H1 (cell line): ENCODE data around the gene CKS1B. TPM values are rescaled to one million over a fixed set of nuclear protein-coding genes. Genes with fewer than 3 reads are reported as not detected.

Experiments used
- CTCF ChIA-PET: fragments of 300-600 bp; sonication (Branson Sonifier 250); formaldehyde crosslinking; loops from one replicate; lab custom pipeline; 2021; ENCODE audit not compliant: partially characterized antibody; lab: Charles Lee
- POLR2A ChIA-PET: fragments of 300-600 bp; sonication (Branson Sonifier 250); formaldehyde crosslinking; loops from one replicate; lab custom pipeline; 2021; ENCODE audit warnings: inconsistent platforms; ENCODE audit not compliant: partially characterized antibody; lab: Charles Lee
- DNase-seq, 2 experiments: peaks; one replicate each; pipeline versions ENCODE4 v3.0.0 to v3.0.0-alpha.2; 2010 to 2022; ENCODE audit warnings: low spot score in 2 of 2, low read depth in 1 of 2, mixed read lengths in 1 of 2
- FAIRE-seq: peaks from 2 replicates; lab custom pipeline; 2011; peaks lifted over from hg19 to GRCh38; lab: Jason Lieb, UNC
- H2AFZ ChIP-seq: 2 replicates; pipeline ENCODE4 v1.8.1; 2012; ENCODE audit warnings: low read length, inconsistent platforms
- H2AK5ac ChIP-seq: 2 replicates; pipeline ENCODE4 v1.6.1; 2013; ENCODE audit warnings: low read depth, low read length
- H2BK120ac ChIP-seq: replicated peaks from 2 replicates; pipeline ENCODE3; 2013; ENCODE audit warnings: low read depth, low read length, inconsistent platforms
- H2BK12ac ChIP-seq: 2 replicates; pipeline ENCODE4 v1.6.1; 2013; ENCODE audit warnings: low read depth, low read length
- H2BK15ac ChIP-seq: 2 replicates; pipeline ENCODE4 v1.6.1; 2013; ENCODE audit warnings: low read length
- H2BK20ac ChIP-seq: 2 replicates; pipeline ENCODE4 v1.6.1; 2013; ENCODE audit warnings: low read length
- H2BK5ac ChIP-seq: 2 replicates; pipeline ENCODE4 v1.6.1; 2013; ENCODE audit warnings: low read depth, low read length
- H3K14ac ChIP-seq: 2 replicates; pipeline ENCODE4 v1.6.1; 2013; ENCODE audit warnings: inconsistent platforms; ENCODE audit not compliant: insufficient read length
- H3K18ac ChIP-seq: 2 replicates; pipeline ENCODE4 v1.6.1; 2013; ENCODE audit warnings: low read length; ENCODE audit errors: extremely low read depth
- H3K23ac ChIP-seq: 2 replicates; pipeline ENCODE4 v1.6.1; 2013; ENCODE audit warnings: inconsistent platforms; ENCODE audit not compliant: insufficient read length
- H3K23me2 ChIP-seq: 2 replicates; pipeline ENCODE4 v1.6.1; 2013; ENCODE audit warnings: low read depth, low read length
- H3K27ac ChIP-seq: 2 replicates; pipeline ENCODE4 v1.6.1; 2011; ENCODE audit warnings: low read depth, low read length, inconsistent platforms
- H3K27me3 ChIP-seq, 4 experiments: replicated peaks in 1 of 4; 1 replicate in 1 of 4; 2 replicates in 3 of 4; pipeline versions ENCODE4 v1.6.1 to v1.8.1; 2011 to 2013; ENCODE audit warnings: low read length in 3 of 4, mild to moderate bottlenecking in 3 of 4, inconsistent platforms in 2 of 4, mixed read lengths in 2 of 4, moderate library complexity in 1 of 4; ENCODE audit not compliant: control insufficient read depth in 3 of 4, insufficient read depth in 3 of 4; ENCODE audit errors: extremely low read depth in 1 of 4
- H3K36me3 ChIP-seq, 4 experiments: 2 replicates each; pipeline versions ENCODE4 v1.6.1 to v1.8.1; 2011 to 2013; ENCODE audit warnings: mild to moderate bottlenecking in 4 of 4, low read length in 3 of 4, moderate library complexity in 2 of 4, control low read depth in 1 of 4, inconsistent platforms in 1 of 4; ENCODE audit not compliant: insufficient read depth in 4 of 4, control insufficient read depth in 2 of 4
- H3K4ac ChIP-seq: replicated peaks from 2 replicates; pipeline ENCODE3; 2013; ENCODE audit warnings: low read length, low read depth, mixed read lengths, inconsistent platforms; ENCODE audit not compliant: insufficient read length
- H3K4me1 ChIP-seq, 4 experiments: replicated peaks in 1 of 4; 1 replicate in 1 of 4; 2 replicates in 3 of 4; pipeline versions ENCODE4 v1.6.1 to v1.8.1; 2011 to 2013; ENCODE audit warnings: low read length in 3 of 4, inconsistent platforms in 2 of 4, mixed read lengths in 1 of 4; ENCODE audit not compliant: insufficient read depth in 4 of 4, control insufficient read depth in 3 of 4
- H3K4me2 ChIP-seq, 2 experiments: 2 replicates each; pipeline versions ENCODE4 v1.6.1 to v1.8.1; 2011 to 2013; ENCODE audit warnings: low read depth in 2 of 2, low read length in 2 of 2, control low read depth in 1 of 2, inconsistent platforms in 1 of 2, mild to moderate bottlenecking in 1 of 2; ENCODE audit not compliant: insufficient read depth in 1 of 2
- H3K4me3 ChIP-seq, 4 experiments: fragments of 200-600, 300-600 bp in 1 of 4; sonication (generic), shearing (Covaris generic), sonication (Bioruptor Twin) in 1 of 4; 2 replicates each; pipeline versions ENCODE4 v1.5.1 to v1.8.1; 2011 to 2016; ENCODE audit warnings: low read length in 4 of 4, low read depth in 3 of 4, control low read depth in 2 of 4, inconsistent platforms in 2 of 4, mild to moderate bottlenecking in 2 of 4, mixed read lengths in 1 of 4, moderate library complexity in 1 of 4; ENCODE audit not compliant: insufficient read depth in 2 of 4; ENCODE audit errors: extremely low read depth in 1 of 4
- H3K56ac ChIP-seq: replicated peaks from 2 replicates; pipeline ENCODE3; 2013; ENCODE audit warnings: low read depth, mild to moderate bottlenecking, mixed read lengths, low read length, inconsistent platforms; ENCODE audit not compliant: insufficient read length
- H3K79me1 ChIP-seq: 2 replicates; pipeline ENCODE4 v1.6.1; 2013; ENCODE audit warnings: low read depth, low read length, control low read depth
- H3K79me2 ChIP-seq, 2 experiments: 2 replicates each; pipeline versions ENCODE4 v1.6.1 to v1.8.1; 2012 to 2013; ENCODE audit warnings: low read length in 2 of 2, mild to moderate bottlenecking in 2 of 2, inconsistent platforms in 1 of 2; ENCODE audit not compliant: insufficient read depth in 2 of 2, control insufficient read depth in 1 of 2
- H3K9ac ChIP-seq, 4 experiments: replicated peaks in 1 of 4; 1 replicate in 1 of 4; 2 replicates in 3 of 4; pipeline versions ENCODE4 v1.6.1 to v1.8.1; 2011 to 2013; ENCODE audit warnings: low read depth in 3 of 4, low read length in 3 of 4, control low read depth in 2 of 4, mild to moderate bottlenecking in 2 of 4, moderate library complexity in 2 of 4, inconsistent platforms in 1 of 4; ENCODE audit errors: extremely low read depth in 1 of 4
- H3K9me3 ChIP-seq, 2 experiments: 2 replicates each; pipeline versions ENCODE4 v1.6.1 to v1.8.1; 2012 to 2013; ENCODE audit warnings: mild to moderate bottlenecking in 2 of 2, moderate library complexity in 2 of 2, control low read depth in 1 of 2, inconsistent platforms in 1 of 2, low read depth in 1 of 2, low read length in 1 of 2, mixed read lengths in 1 of 2; ENCODE audit not compliant: insufficient read depth in 2 of 2
- H4K20me1 ChIP-seq, 2 experiments: replicated peaks in 1 of 2; 2 replicates each; pipeline versions ENCODE3 to v1.8.1; 2011 to 2013; ENCODE audit warnings: inconsistent platforms in 2 of 2, low read length in 2 of 2, mild to moderate bottlenecking in 1 of 2; ENCODE audit not compliant: insufficient read depth in 2 of 2, control insufficient read depth in 1 of 2
- H4K5ac ChIP-seq: 2 replicates; pipeline ENCODE4 v1.6.1; 2013; ENCODE audit warnings: low read length, low read depth, mixed read lengths, inconsistent platforms; ENCODE audit not compliant: insufficient read length
- H4K8ac ChIP-seq: 2 replicates; pipeline ENCODE4 v1.8.0; 2013; ENCODE audit warnings: mild to moderate bottlenecking, moderate library complexity, low read length, inconsistent platforms; ENCODE audit not compliant: insufficient read depth; ENCODE audit errors: extremely low read depth
- H4K91ac ChIP-seq: replicated peaks from 2 replicates; pipeline ENCODE3; 2013; ENCODE audit warnings: low read length, mixed read lengths, inconsistent platforms; ENCODE audit not compliant: insufficient read length
- BACH1 ChIP-seq: IDR thresholded peaks from 2 replicates; pipeline ENCODE4 v1.6.1; 2012; ENCODE audit warnings: low read length, improper control_type of control experiment
- JUN ChIP-seq: IDR thresholded peaks from 2 replicates; pipeline ENCODE4 v1.6.1; 2011; ENCODE audit warnings: low read depth, mild to moderate bottlenecking, improper control_type of control experiment, low read length
- KDM1A ChIP-seq: fragments of 200-600, 300-600 bp; sonication (generic); IDR thresholded peaks from 2 replicates; pipeline ENCODE4 v1.7.1; 2016; ENCODE audit warnings: mild to moderate bottlenecking, low read length, borderline replicate concordance
- KDM5A ChIP-seq: fragments of 200-600 bp; IDR thresholded peaks from 2 replicates; pipeline ENCODE4 v1.7.1; 2012; ENCODE audit warnings: mild to moderate bottlenecking, low read length, inconsistent platforms, mixed read lengths
- RFX5 ChIP-seq: IDR thresholded peaks from 2 replicates; pipeline ENCODE4 v1.6.1; 2011; ENCODE audit warnings: low read depth, low read length, improper control_type of control experiment, borderline replicate concordance
- SAP30 ChIP-seq: fragments of 300-600 bp; sonication (generic); IDR thresholded peaks from 2 replicates; pipeline ENCODE4 v1.7.1; 2012; ENCODE audit warnings: low read length, moderate library complexity, mild to moderate bottlenecking, inconsistent platforms; ENCODE audit not compliant: insufficient read depth, insufficient replicate concordance
- WGBS, 2 experiments: shearing (Covaris generic) in 1 of 2; methylation state at CpG; one replicate each; pipeline versions ENCODE4 v1.1.6 to v1.1.7; 2013 to 2015; ENCODE audit warnings: low lambda C conversion rate in 2 of 2, mixed read lengths in 2 of 2, inconsistent platforms in 1 of 2, low coverage in 1 of 2, missing lambda C conversion rate in 1 of 2; ENCODE audit not compliant: insufficient replicate concordance in 2 of 2, insufficient coverage in 1 of 2, insufficient read length in 1 of 2; ENCODE audit errors: extremely low coverage in 1 of 2, missing lambda C conversion rate in 1 of 2; 5-methylcytosine and 5-hydroxymethylcytosine counted together
- polyA plus RNA-seq, 7 experiments: library from polyadenylated mRNA; depleted of rRNA in 3 of 7; stranded (reverse) in 5 of 7; unstranded in 2 of 7; fragments of >200 nt in 5 of 7; fragments of 200-250 nt in 2 of 7; gene quantifications; 1 replicate in 5 of 7; 2 replicates in 1 of 7; 4 replicates in 1 of 7; pipeline versions ENCODE4 v1.2.1 to v1.2.3, GENCODE V29; 2011 to 2013; ENCODE audit warnings: missing spikeins in 2 of 7, mixed read lengths in 2 of 7
- total RNA-seq: library from RNA; stranded (reverse); fragmentation: NEBNext Ultra II Directional; extraction: Animal tissue kit (Norgen Biotek cat#: 25700); gene quantifications from 2 replicates; pipeline ENCODE4 v1.2.1, GENCODE V29; 2021
- TF ChIP-seq, protein P1 (sequence below), 3 experiments: IDR thresholded peaks; 1 replicate in 2 of 3; 2 replicates in 1 of 3; pipeline versions ENCODE4 v1.5.1 to v1.6.1; 2011; ENCODE audit warnings: low read length in 3 of 3, mild to moderate bottlenecking in 3 of 3, inconsistent platforms in 2 of 3, low read depth in 1 of 3, moderate library complexity in 1 of 3; ENCODE audit not compliant: insufficient read depth in 1 of 3; ENCODE audit errors: control extremely low read depth in 1 of 3

CKS1B gene
- total and polyA plus RNA-seq, 2 of the 8 experiments (the other 6 are each of a cell fraction or from before 2014, with no cell fraction given), result 294 to 1,025 TPM

GRCh38 chr1:154999571-155000410, 25.3 kb downstream of the CKS1B start:
- no peak overlapping the region for H3K23ac ChIP-seq
- H2BK20ac ChIP-seq, result peak overlapping the region; percentile 90; the same call in 1 of the 2 replicates
- H2AK5ac ChIP-seq, result peak overlapping the region; percentile 97
- H3K9ac ChIP-seq, result peak overlapping the region in 2 of 4 experiments; percentile 63; a peak in 4 of 7 replicates
- WGBS, 2 experiments, result 2% methylated on average over 24 of the region's 50 CpGs; no CpG with 5 or more reads in 1 of the 2 experiments
- H2BK12ac ChIP-seq, result peak overlapping the region; percentile 96; the same call in 1 of the 2 replicates
- H3K56ac ChIP-seq, result peak overlapping the region; percentile 91
- POLR2A ChIA-PET, result interaction anchor here (1.0 to 42.8 kb wide), 9 partner anchors 12 to 129 kb away, joined by 3 to 702 read pairs (median 6); partner anchors contain the start of genes ADAM15, CKS1B, FLAD1 and PBXIP1
- no peak for FAIRE-seq
- H2BK15ac ChIP-seq, result peak overlapping the region; percentile 88; the same call in 1 of the 2 replicates
- peaks cover 0 to 19% of the 10 kb centered on the region in 2 experiments; a peak in 2 of 4 replicates for H3K79me2 ChIP-seq
- H4K8ac ChIP-seq, result peak overlapping the region; percentile 22
- H3K23me2 ChIP-seq, result peaks cover 18% of the 10 kb centered on the region; the same call in 1 of the 2 replicates
- peak overlapping the region; percentile 79 to 91 for H3K4me2 ChIP-seq
- CTCF ChIA-PET, result interaction anchor here (0.6 to 14.0 kb wide), 13 partner anchors 15 to 134 kb away, joined by 3 to 334 read pairs (median 11); partner anchors contain the start of genes ADAM15, CKS1B, EFNA4 and FLAD1
- peaks cover 6 to 10% (median 8%) of the 10 kb centered on the region in 4 experiments for H3K4me1 ChIP-seq
- peak overlapping the region; percentile 97 for H2BK5ac ChIP-seq
- peak overlapping the region; percentile 99 for H3K18ac ChIP-seq
- peak overlapping the region; percentile 93 for H4K5ac ChIP-seq
- no peak overlapping the region for H3K14ac ChIP-seq
- peak overlapping the region; percentile 93 for H2BK120ac ChIP-seq
- H3K9me3 ChIP-seq, result no peaks in the 10 kb centered on the region
- peak overlapping the region; percentile 7; the same call in 1 of the 2 replicates for H2AFZ ChIP-seq
- H3K27me3 ChIP-seq, result no peaks in the 10 kb centered on the region
- no peaks in the 10 kb centered on the region for H3K79me1 ChIP-seq
- peak overlapping the region; percentile 55 to 68 (median 58) for H3K4me3 ChIP-seq
- H3K36me3 ChIP-seq, result no peaks in the 10 kb centered on the region
- H4K20me1 ChIP-seq, result peaks cover 0 to 2% of the 10 kb centered on the region in 2 experiments
- peak overlapping the region; percentile 99 for H4K91ac ChIP-seq
- DNase-seq, result peak in 1 of 2 experiments; percentile 85
- peak overlapping the region; percentile 36 for H3K4ac ChIP-seq
- peak overlapping the region; percentile 77; the same call in 1 of the 2 replicates for H3K27ac ChIP-seq
- no peak for TF ChIP-seq KDM5A
- TF ChIP-seq, protein P1, sequence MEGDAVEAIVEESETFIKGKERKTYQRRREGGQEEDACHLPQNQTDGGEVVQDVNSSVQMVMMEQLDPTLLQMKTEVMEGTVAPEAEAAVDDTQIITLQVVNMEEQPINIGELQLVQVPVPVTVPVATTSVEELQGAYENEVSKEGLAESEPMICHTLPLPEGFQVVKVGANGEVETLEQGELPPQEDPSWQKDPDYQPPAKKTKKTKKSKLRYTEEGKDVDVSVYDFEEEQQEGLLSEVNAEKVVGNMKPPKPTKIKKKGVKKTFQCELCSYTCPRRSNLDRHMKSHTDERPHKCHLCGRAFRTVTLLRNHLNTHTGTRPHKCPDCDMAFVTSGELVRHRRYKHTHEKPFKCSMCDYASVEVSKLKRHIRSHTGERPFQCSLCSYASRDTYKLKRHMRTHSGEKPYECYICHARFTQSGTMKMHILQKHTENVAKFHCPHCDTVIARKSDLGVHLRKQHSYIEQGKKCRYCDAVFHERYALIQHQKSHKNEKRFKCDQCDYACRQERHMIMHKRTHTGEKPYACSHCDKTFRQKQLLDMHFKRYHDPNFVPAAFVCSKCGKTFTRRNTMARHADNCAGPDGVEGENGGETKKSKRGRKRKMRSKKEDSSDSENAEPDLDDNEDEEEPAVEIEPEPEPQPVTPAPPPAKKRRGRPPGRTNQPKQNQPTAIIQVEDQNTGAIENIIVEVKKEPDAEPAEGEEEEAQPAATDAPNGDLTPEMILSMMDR (IDR thresholded peaks at IDR 0.05; ENCODE audit: control extremely low read depth in 1 of 3, insufficient read depth in 1 of 3, low read depth in 1 of 3, low read length in 3 of 3), result 0 out of 4 replicates have a peak, but pooled peaks of 1 of the 3 experiments have one; percentile 4
- peak; percentile 7; the same call in 1 of the 2 replicates for TF ChIP-seq KDM1A
- no peak for TF ChIP-seq BACH1
- TF ChIP-seq SAP30, result no peak
- no peak for TF ChIP-seq JUN
- no peak for TF ChIP-seq RFX5
